GM23338 (cell line): Measurements from ENCODE around the gene CHD9. TPM values are rescaled to one million over a fixed set of nuclear protein-coding genes. Genes with fewer than 3 reads are reported as not detected.

Experiments
- ATAC-seq: fragments of 200-7000 bp; cut with Tn5 transposase; 3 replicates; pipeline ENCODE4 v1.9.1; 2020
- DNase-seq: peaks from one replicate; pipeline ENCODE4 v3.0.0-alpha.2; 2015; ENCODE audit warnings: low spot score
- H2AFZ ChIP-seq: fragments of 200-600 bp; sonication (generic); 2 replicates; pipeline ENCODE4 v1.8.0; 2016; ENCODE audit warnings: antibody characterized with exemption, mild to moderate bottlenecking, moderate library complexity
- H3F3A ChIP-seq: fragments of 200-600 bp; sonication (generic); replicated peaks from 2 replicates; pipeline ENCODE4 v1.8.0; 2017; ENCODE audit warnings: antibody characterized with exemption, mixed run types, low read depth
- H3K27ac ChIP-seq: fragments of 200-600 bp; sonication (generic); 2 replicates; pipeline ENCODE4 v1.6.1; 2016; ENCODE audit warnings: low read depth
- H3K27me3 ChIP-seq: fragments of 200-600 bp; sonication (generic); 2 replicates; pipeline ENCODE4 v1.8.0; 2016; ENCODE audit warnings: mild to moderate bottlenecking, mixed run types, moderate library complexity; ENCODE audit not compliant: insufficient read depth
- H3K36me3 ChIP-seq: fragments of 200-600 bp; sonication (generic); 2 replicates; pipeline ENCODE4 v1.8.0; 2016; ENCODE audit warnings: mild to moderate bottlenecking; ENCODE audit not compliant: insufficient read depth
- H3K4me1 ChIP-seq: fragments of 200-600 bp; sonication (generic); 2 replicates; pipeline ENCODE4 v1.8.0; 2016; ENCODE audit warnings: mild to moderate bottlenecking, moderate library complexity; ENCODE audit not compliant: insufficient read depth
- H3K4me2 ChIP-seq: fragments of 200-600 bp; sonication (generic); 2 replicates; pipeline ENCODE4 v1.7.1; 2017; ENCODE audit warnings: mixed run types
- H3K4me3 ChIP-seq: fragments of 200-600 bp; sonication (generic); 2 replicates; pipeline ENCODE4 v1.6.1; 2016; ENCODE audit warnings: mixed run types
- H3K79me2 ChIP-seq: fragments of 200-600 bp; sonication (generic); replicated peaks from 2 replicates; pipeline ENCODE4 v1.8.0; 2017; ENCODE audit warnings: mild to moderate bottlenecking; ENCODE audit not compliant: insufficient read depth
- H3K9me2 ChIP-seq: fragments of 200-600 bp; sonication (generic); 2 replicates; pipeline ENCODE4 v1.8.0; 2017; ENCODE audit not compliant: insufficient read depth
- H4K20me1 ChIP-seq: fragments of 200-600 bp; sonication (generic); replicated peaks from 2 replicates; pipeline ENCODE4 v1.8.0; 2017; ENCODE audit warnings: mild to moderate bottlenecking; ENCODE audit not compliant: insufficient read depth
- H3K27ac Mint-ChIP-seq: 2 replicates; pipeline ENCODE4 v1.8.0; 2020; ENCODE audit warnings: inconsistent platforms, mild to moderate bottlenecking, moderate library complexity, mixed read lengths
- H3K27me3 Mint-ChIP-seq: 3 replicates; pipeline ENCODE4 v1.8.0; 2022; ENCODE audit warnings: low read depth, mild to moderate bottlenecking, moderate library complexity, mixed read lengths, inconsistent platforms; ENCODE audit not compliant: insufficient read depth, poor library complexity
- H3K36me3 Mint-ChIP-seq: 3 replicates; pipeline ENCODE4 v1.8.0; 2021; ENCODE audit warnings: low read depth, mild to moderate bottlenecking, inconsistent platforms, moderate library complexity, mixed read lengths
- H3K4me1 Mint-ChIP-seq: 3 replicates; pipeline ENCODE4 v1.8.0; 2020; ENCODE audit warnings: mild to moderate bottlenecking, inconsistent platforms, mixed read lengths
- H3K4me3 Mint-ChIP-seq: 3 replicates; pipeline ENCODE4 v1.8.0; 2021; ENCODE audit warnings: moderate library complexity, mild to moderate bottlenecking, inconsistent platforms, mixed read lengths
- H3K9me3 Mint-ChIP-seq: 3 replicates; pipeline ENCODE4 v1.8.0; 2020; ENCODE audit warnings: moderate library complexity, mild to moderate bottlenecking, inconsistent platforms, mixed read lengths
- CREB1 ChIP-seq: fragments of 250-450 bp; sonication (Bioruptor Pico); IDR thresholded peaks from 2 replicates; pipeline ENCODE4 v1.5.0; 2020; ENCODE audit warnings: low read depth, mild to moderate bottlenecking, moderate library complexity
- CTCF ChIP-seq, 2 experiments: fragments of 200-600 bp in 1 of 2; sonication (generic) in 1 of 2; conservative IDR thresholded peaks; 2 replicates each; pipeline versions ENCODE4 v1.5.1 to v1.6.1; 2016 to 2017; ENCODE audit warnings: antibody characterized with exemption in 2 of 2, low read depth in 2 of 2, mild to moderate bottlenecking in 2 of 2, moderate library complexity in 1 of 2
- ETS1 ChIP-seq: IDR thresholded peaks from 2 replicates; pipeline ENCODE4 v1.6.1; 2016; ENCODE audit warnings: antibody characterized with exemption
- EZH2 ChIP-seq: fragments of 200-600 bp; sonication (generic); IDR thresholded peaks from one replicate; pipeline ENCODE4 v1.8.0; 2017; ENCODE audit warnings: antibody characterized with exemption, mild to moderate bottlenecking, low read depth; ENCODE audit not compliant: unreplicated experiment
- EZH2phosphoT487 ChIP-seq: fragments of 200-600 bp; sonication (generic); IDR thresholded peaks from one replicate; pipeline ENCODE4 v1.8.1; 2018; ENCODE audit warnings: antibody characterized with exemption; ENCODE audit not compliant: unreplicated experiment
- JUNB ChIP-seq: IDR thresholded peaks from one replicate; pipeline ENCODE4 v1.6.1; 2016; ENCODE audit warnings: antibody characterized with exemption; ENCODE audit not compliant: unreplicated experiment
- NANOG ChIP-seq: IDR thresholded peaks from 2 replicates; pipeline ENCODE4 v1.6.1; 2016; ENCODE audit warnings: antibody characterized with exemption, borderline replicate concordance
- POLR2AphosphoS5 ChIP-seq: IDR thresholded peaks from 2 replicates; pipeline ENCODE4 v1.6.1; 2016; ENCODE audit warnings: antibody characterized with exemption, low read depth
- REST ChIP-seq: IDR thresholded peaks from one replicate; pipeline ENCODE4 v1.6.1; 2018; ENCODE audit warnings: antibody characterized with exemption; ENCODE audit not compliant: unreplicated experiment
- STAT1 ChIP-seq: IDR thresholded peaks from one replicate; pipeline ENCODE4 v1.6.1; 2016; ENCODE audit warnings: antibody characterized with exemption; ENCODE audit not compliant: unreplicated experiment
- ZNF114 ChIP-seq: fragments of 250-450 bp; sonication (Bioruptor Pico); IDR thresholded peaks from 2 replicates; pipeline ENCODE4 v1.5.0; 2020; ENCODE audit warnings: mild to moderate bottlenecking, moderate library complexity
- ZNF331 ChIP-seq: fragments of 250-450 bp; sonication (Bioruptor Pico); IDR thresholded peaks from 2 replicates; pipeline ENCODE4 v1.5.0; 2020; ENCODE audit warnings: low read depth, mild to moderate bottlenecking, moderate library complexity
- ZNF462 ChIP-seq: fragments of 250-450 bp; sonication (Bioruptor Pico); IDR thresholded peaks from 2 replicates; pipeline ENCODE4 v1.5.0; 2020; ENCODE audit warnings: mild to moderate bottlenecking, moderate library complexity
- polyA plus RNA-seq: library from polyadenylated mRNA; unstranded; fragments of >200 nt; fragmentation: Nextera tagmentation; extraction: Ambion mirVana; gene quantifications from 2 replicates; pipeline ENCODE4 v1.2.1, GENCODE V29; 2016
- total RNA-seq: library from RNA; depleted of rRNA; stranded (reverse); fragments of >200 nt; shearing (Covaris generic); gene quantifications from 2 replicates; pipeline ENCODE4 v1.2.3, GENCODE V29; 2014

Gene CHD9
- total and polyA plus RNA-seq, 2 experiments from 2014 or later = 18.8 to 46.6 TPM

GRCh38 chr16:53249331-53249730 is 194.5 kb downstream of the CHD9 start:
- Histone ChIP-seq H3K27ac (no peak overlapping the region), H4K20me1 (no peaks in the 10 kb centered on the region), H3K36me3 (no peaks in the 10 kb centered on the region; the same call in 1 of the 2 replicates), H3K4me3 (no peak overlapping the region), H3K4me1 (no peaks in the 10 kb centered on the region), H3K27me3 (no peaks in the 10 kb centered on the region), H3K4me2 (no peak overlapping the region), H2AFZ (no peak overlapping the region), H3F3A (no peaks in the 10 kb centered on the region), H3K79me2 (no peaks in the 10 kb centered on the region), H3K9me2 (no peaks in the 10 kb centered on the region)
- Mint-ChIP-seq H3K27ac (no peak overlapping the region), H3K9me3 (no peaks in the 10 kb centered on the region), H3K4me3 (no peak overlapping the region), H3K27me3 (no peaks in the 10 kb centered on the region), H3K4me1 (no peaks in the 10 kb centered on the region), H3K36me3 (peaks cover 61% of the 10 kb centered on the region)
- TF ChIP-seq STAT1 = no peak
- TF ChIP-seq REST = no peak
- TF ChIP-seq EZH2phosphoT487 = no peak
- no peak for TF ChIP-seq ZNF462 (CRISPR knock-in tag)
- no peak for TF ChIP-seq JUNB
- TF ChIP-seq CREB1 (CRISPR knock-in tag) = no peak
- no peak for TF ChIP-seq POLR2AphosphoS5
- no peak for TF ChIP-seq ETS1
- TF ChIP-seq EZH2 = no peak
- TF ChIP-seq NANOG = no peak
- no peak for TF ChIP-seq CTCF (conservative IDR thresholded peaks at IDR 0.05; ENCODE audit: low read depth in 2 of 2)
- no peak for TF ChIP-seq ZNF114 (CRISPR knock-in tag)
- no peak for TF ChIP-seq ZNF331 (CRISPR knock-in tag)
- no peak for DNase-seq
- ATAC-seq = no peak
